CD14-positive monocyte (primary cell): Measurements from ENCODE around the gene AKT1. TPM values are rescaled to one million over a fixed set of nuclear protein-coding genes. Genes with fewer than 3 reads are reported as not detected.

ENCODE experiments used
- DNase-seq, 3 donors: peaks; one replicate each; pipeline ENCODE4 v3.0.0-alpha.2; 2011 to 2022
- H2AFZ ChIP-seq: 2 replicates; pipeline ENCODE4 v1.6.0; 2012; ENCODE audit warnings: mild to moderate bottlenecking, low read depth, low read length, inconsistent platforms; ENCODE audit not compliant: insufficient read depth, poor library complexity, severe bottlenecking
- H3K27ac ChIP-seq, 2 donors: 1 replicate in 1 of 2; 2 replicates in 1 of 2; pipeline ENCODE4 v1.5.1; 2012 to 2013; ENCODE audit warnings: low read length in 2 of 2, control low read depth in 1 of 2, inconsistent platforms in 1 of 2, low read depth in 1 of 2, mild to moderate bottlenecking in 1 of 2
- H3K27me3 ChIP-seq, 2 donors: one replicate each; pipeline versions ENCODE4 v1.6.0 to v1.6.1; 2011 to 2013; ENCODE audit warnings: low read length in 2 of 2; ENCODE audit not compliant: control insufficient read depth in 2 of 2, insufficient read depth in 2 of 2
- H3K36me3 ChIP-seq, 2 donors: replicated peaks in 1 of 2; 1 replicate in 1 of 2; 2 replicates in 1 of 2; pipeline versions ENCODE4 v1.5.1 to v1.6.1; 2012 to 2013; ENCODE audit warnings: low read length in 2 of 2, control low read depth in 1 of 2, inconsistent platforms in 1 of 2, mild to moderate bottlenecking in 1 of 2; ENCODE audit not compliant: insufficient read depth in 2 of 2, control insufficient read depth in 1 of 2
- H3K4me1 ChIP-seq, 2 donors: 1 replicate in 1 of 2; 2 replicates in 1 of 2; pipeline versions ENCODE4 v1.5.1 to v1.6.1; 2012 to 2013; ENCODE audit warnings: low read length in 2 of 2, control low read depth in 1 of 2, inconsistent platforms in 1 of 2, mild to moderate bottlenecking in 1 of 2, moderate library complexity in 1 of 2; ENCODE audit not compliant: insufficient read depth in 2 of 2, control insufficient read depth in 1 of 2
- H3K4me2 ChIP-seq: replicated peaks from 2 replicates; pipeline ENCODE3; 2012; ENCODE audit warnings: low read length, moderate library complexity, mild to moderate bottlenecking; ENCODE audit not compliant: poor library complexity, severe bottlenecking; ENCODE audit errors: extremely low read depth
- H3K4me3 ChIP-seq, 3 experiments: fragments of 200-600 bp in 1 of 3; sonication (generic) in 1 of 3; replicated peaks in 1 of 3; 1 replicate in 2 of 3; 2 replicates in 1 of 3; pipeline ENCODE4 v1.5.1; 2011 to 2013; ENCODE audit warnings: low read length in 3 of 3, mild to moderate bottlenecking in 3 of 3, control low read depth in 2 of 3, low read depth in 2 of 3, inconsistent platforms in 1 of 3, moderate library complexity in 1 of 3
- H3K79me2 ChIP-seq: 2 replicates; pipeline ENCODE4 v1.6.0; 2012; ENCODE audit warnings: mild to moderate bottlenecking, control low read depth, inconsistent platforms, low read length, moderate library complexity; ENCODE audit not compliant: insufficient read depth
- H3K9ac ChIP-seq: 2 replicates; pipeline ENCODE4 v1.6.0; 2017; ENCODE audit warnings: low read length, mild to moderate bottlenecking; ENCODE audit not compliant: insufficient read depth, poor library complexity, severe bottlenecking
- H3K9me3 ChIP-seq, 2 donors: replicated peaks in 1 of 2; 1 replicate in 1 of 2; 2 replicates in 1 of 2; pipeline versions ENCODE4 v1.5.1 to v1.6.1; 2012 to 2013; ENCODE audit warnings: low read length in 2 of 2, control low read depth in 1 of 2; ENCODE audit not compliant: control insufficient read depth in 1 of 2, insufficient read depth in 1 of 2
- H4K20me1 ChIP-seq: 2 replicates; pipeline ENCODE4 v1.6.0; 2012; ENCODE audit warnings: mild to moderate bottlenecking, low read length, control low read depth, moderate library complexity; ENCODE audit not compliant: insufficient read depth
- H3K27ac Mint-ChIP-seq, 7 donors: one replicate each; pipeline ENCODE4 v1.8.0; 2020; ENCODE audit warnings: mild to moderate bottlenecking in 7 of 7, mixed read lengths in 7 of 7, moderate library complexity in 6 of 7, inconsistent platforms in 2 of 7
- H3K27me3 Mint-ChIP-seq, 3 donors: one replicate each; pipeline ENCODE4 v1.8.0; 2021 to 2022; ENCODE audit warnings: low read depth in 3 of 3, mild to moderate bottlenecking in 3 of 3, mixed read lengths in 3 of 3, moderate library complexity in 3 of 3, inconsistent platforms in 1 of 3
- H3K36me3 Mint-ChIP-seq, 2 donors: one replicate each; pipeline ENCODE4 v1.8.0; 2020; ENCODE audit warnings: mixed read lengths in 2 of 2, inconsistent platforms in 1 of 2, mild to moderate bottlenecking in 1 of 2
- H3K4me1 Mint-ChIP-seq: one replicate; pipeline ENCODE4 v1.8.0; 2020; ENCODE audit warnings: mild to moderate bottlenecking, mixed read lengths
- H3K4me3 Mint-ChIP-seq, 2 donors: one replicate each; pipeline ENCODE4 v1.8.0; 2020; ENCODE audit warnings: mild to moderate bottlenecking in 2 of 2, mixed read lengths in 2 of 2, moderate library complexity in 1 of 2
- H3K9me3 Mint-ChIP-seq, 7 donors: one replicate each; pipeline ENCODE4 v1.8.0; 2020 to 2022; ENCODE audit warnings: mixed read lengths in 7 of 7, mild to moderate bottlenecking in 6 of 7, moderate library complexity in 6 of 7, inconsistent platforms in 2 of 7
- WGBS: methylation state at CpG from one replicate; pipeline ENCODE4 v1.1.5; 2013; ENCODE audit warnings: missing lambda C conversion rate; ENCODE audit not compliant: insufficient coverage; 5-methylcytosine and 5-hydroxymethylcytosine counted together
- intact Hi-C, 2 donors: fragments of 100-400 bp; cut with micrococcal nuclease; formaldehyde crosslinking; loops; one replicate each; pipeline versions ENCODE4 v1.15.0 to v1.15.1; 2023
- polyA plus RNA-seq, 3 donors: library from polyadenylated mRNA; depleted of rRNA in 1 of 3; unstranded in 2 of 3; stranded (reverse) in 1 of 3; fragments of 300-500 nt in 2 of 3; fragments of >200 nt in 1 of 3; fragmentation: Illumina TruSeq in 2 of 3; gene quantifications; 1 replicate in 2 of 3; 2 replicates in 1 of 3; pipeline ENCODE4 v1.2.3, GENCODE V29; 2012 to 2021
- TF ChIP-seq, protein P1 (sequence below): fragments of 200-600 bp; IDR thresholded peaks from one replicate; pipeline ENCODE4 v1.8.0; 2022; ENCODE audit warnings: antibody characterized with exemption, mild to moderate bottlenecking

The AKT1 gene
- polyA plus RNA-seq, 3 donors: 7.2 to 180 (median 26.4) TPM

DNA sequence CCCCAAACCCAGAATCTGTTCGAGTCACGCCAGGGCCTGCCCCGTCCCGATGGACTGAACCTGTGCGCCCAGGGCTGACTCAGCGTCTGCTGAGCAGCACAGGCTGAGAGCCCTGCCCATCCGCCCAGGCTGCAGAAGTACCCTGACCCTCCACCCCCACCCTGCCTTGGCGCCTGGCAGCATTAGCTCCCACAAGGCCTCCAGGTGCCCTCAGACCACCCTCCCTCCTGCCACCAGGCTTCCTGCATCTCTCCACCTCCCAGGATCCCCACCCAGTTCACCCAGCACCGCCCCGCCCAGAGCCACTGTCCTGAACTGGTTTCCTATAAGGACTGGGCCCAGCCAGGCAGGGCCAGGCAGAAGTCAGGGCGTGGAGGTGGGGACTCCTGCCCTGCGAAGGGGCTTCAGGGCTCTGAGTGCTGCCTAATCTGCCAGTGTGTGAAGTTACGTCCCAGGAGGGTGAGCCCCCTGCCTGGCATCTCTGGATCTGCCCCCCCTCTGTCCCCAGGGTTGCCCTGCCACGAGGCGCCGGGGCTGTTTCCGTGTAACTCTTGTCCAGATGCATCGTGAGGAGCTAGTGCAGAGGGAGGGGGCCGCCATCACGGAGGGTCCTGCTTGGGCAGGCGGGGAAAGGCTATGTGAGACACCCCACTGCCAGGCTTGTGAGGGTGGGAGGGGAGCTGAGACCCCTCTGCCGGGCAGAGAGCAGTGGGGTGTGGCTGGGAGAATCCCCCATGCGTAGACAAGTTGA, 62.4 kb downstream of the AKT1 start:
- intact Hi-C loops: no loop called here
- no peak overlapping the region for H3K9ac ChIP-seq
- TF ChIP-seq, protein P1, sequence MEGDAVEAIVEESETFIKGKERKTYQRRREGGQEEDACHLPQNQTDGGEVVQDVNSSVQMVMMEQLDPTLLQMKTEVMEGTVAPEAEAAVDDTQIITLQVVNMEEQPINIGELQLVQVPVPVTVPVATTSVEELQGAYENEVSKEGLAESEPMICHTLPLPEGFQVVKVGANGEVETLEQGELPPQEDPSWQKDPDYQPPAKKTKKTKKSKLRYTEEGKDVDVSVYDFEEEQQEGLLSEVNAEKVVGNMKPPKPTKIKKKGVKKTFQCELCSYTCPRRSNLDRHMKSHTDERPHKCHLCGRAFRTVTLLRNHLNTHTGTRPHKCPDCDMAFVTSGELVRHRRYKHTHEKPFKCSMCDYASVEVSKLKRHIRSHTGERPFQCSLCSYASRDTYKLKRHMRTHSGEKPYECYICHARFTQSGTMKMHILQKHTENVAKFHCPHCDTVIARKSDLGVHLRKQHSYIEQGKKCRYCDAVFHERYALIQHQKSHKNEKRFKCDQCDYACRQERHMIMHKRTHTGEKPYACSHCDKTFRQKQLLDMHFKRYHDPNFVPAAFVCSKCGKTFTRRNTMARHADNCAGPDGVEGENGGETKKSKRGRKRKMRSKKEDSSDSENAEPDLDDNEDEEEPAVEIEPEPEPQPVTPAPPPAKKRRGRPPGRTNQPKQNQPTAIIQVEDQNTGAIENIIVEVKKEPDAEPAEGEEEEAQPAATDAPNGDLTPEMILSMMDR: no peak

DNA sequence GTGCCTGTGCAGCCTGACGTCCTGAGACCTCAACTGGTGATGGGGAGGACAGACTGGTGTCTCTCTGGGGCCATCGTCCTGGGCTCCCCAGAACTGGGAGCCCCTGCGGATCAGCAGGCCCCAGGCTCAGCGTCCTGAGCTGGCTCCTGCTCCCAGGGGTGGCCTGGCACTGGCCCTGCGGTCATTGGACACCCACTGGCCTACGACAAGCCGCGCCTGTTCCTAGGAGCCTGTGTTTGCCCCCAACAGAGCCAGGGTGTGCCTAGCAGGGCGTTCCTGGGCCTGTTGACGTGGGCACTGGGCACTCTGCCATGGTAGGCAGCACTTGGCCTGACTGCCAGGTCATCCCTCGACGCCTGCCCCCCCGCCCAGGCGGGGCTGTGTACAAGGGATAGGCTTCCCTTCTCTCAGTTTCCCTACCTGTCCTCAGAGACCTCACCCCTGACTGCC, 63.2 kb downstream of the AKT1 start:
- Histone ChIP-seq H3K27me3 (no peaks in the 10 kb centered on the region), H3K36me3 (no peaks in the 10 kb centered on the region), H3K4me3 (no peak overlapping the region), H3K79me2 (no peaks in the 10 kb centered on the region), H4K20me1 (no peaks in the 10 kb centered on the region), H2AFZ (no peak overlapping the region), H3K9me3 (no peaks in the 10 kb centered on the region), H3K4me2 (no peak overlapping the region), H3K4me1 (peaks cover 12 to 13% of the 10 kb centered on the region in 2 donors), H3K27ac (no peak overlapping the region), H3K9ac (no peak overlapping the region)
- H3K27ac Mint-ChIP-seq: no peak overlapping the region
- peaks cover 0 to 10% (median 5%) of the 10 kb centered on the region in 3 donors for H3K27me3 Mint-ChIP-seq
- WGBS: 85% methylated on average over 10 of the region's 14 CpGs
- no peak overlapping the region for H3K4me3 Mint-ChIP-seq
- intact Hi-C loops: no loop called here
- no peak for DNase-seq
- H3K4me1 Mint-ChIP-seq: peaks cover 11% of the 10 kb centered on the region
- no peaks in the 10 kb centered on the region for H3K36me3 Mint-ChIP-seq
- H3K9me3 Mint-ChIP-seq: no peaks in the 10 kb centered on the region
- TF ChIP-seq, protein P1: no peak

More for the DNA sequence above, 62.4 kb downstream of the AKT1 start:
- Mint-ChIP-seq H3K4me1 (peaks cover 11% of the 10 kb centered on the region), H3K9me3 (no peaks in the 10 kb centered on the region), H3K27me3 (peaks cover 0 to 8% (median 2%) of the 10 kb centered on the region in 3 donors), H3K27ac (no peak overlapping the region), H3K4me3 (no peak overlapping the region), H3K36me3 (no peaks in the 10 kb centered on the region)
- Histone ChIP-seq H3K9me3 (no peaks in the 10 kb centered on the region), H2AFZ (no peak overlapping the region), H3K79me2 (no peaks in the 10 kb centered on the region), H3K4me3 (no peak overlapping the region), H4K20me1 (no peaks in the 10 kb centered on the region), H3K4me1 (peaks cover 12 to 13% of the 10 kb centered on the region in 2 donors), H3K36me3 (no peaks in the 10 kb centered on the region), H3K4me2 (no peak overlapping the region), H3K27me3 (no peaks in the 10 kb centered on the region), H3K27ac (no peak overlapping the region)
- WGBS: 89% methylated on average over 20 of the region's 23 CpGs
- DNase-seq: no peak
